GM19395 (cell line): ENCODE measurements around the gene PID1.

Experiments
- ATAC-seq: cut with Tn5 transposase; IDR thresholded peaks from one replicate; pipeline ENCODE4 v1.9.1; 2021; ENCODE audit warnings: mild to moderate bottlenecking, moderate library complexity; ENCODE audit not compliant: unreplicated experiment

The PID1 gene, protein sequence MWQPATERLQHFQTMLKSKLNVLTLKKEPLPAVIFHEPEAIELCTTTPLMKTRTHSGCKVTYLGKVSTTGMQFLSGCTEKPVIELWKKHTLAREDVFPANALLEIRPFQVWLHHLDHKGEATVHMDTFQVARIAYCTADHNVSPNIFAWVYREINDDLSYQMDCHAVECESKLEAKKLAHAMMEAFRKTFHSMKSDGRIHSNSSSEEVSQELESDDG

DNA sequence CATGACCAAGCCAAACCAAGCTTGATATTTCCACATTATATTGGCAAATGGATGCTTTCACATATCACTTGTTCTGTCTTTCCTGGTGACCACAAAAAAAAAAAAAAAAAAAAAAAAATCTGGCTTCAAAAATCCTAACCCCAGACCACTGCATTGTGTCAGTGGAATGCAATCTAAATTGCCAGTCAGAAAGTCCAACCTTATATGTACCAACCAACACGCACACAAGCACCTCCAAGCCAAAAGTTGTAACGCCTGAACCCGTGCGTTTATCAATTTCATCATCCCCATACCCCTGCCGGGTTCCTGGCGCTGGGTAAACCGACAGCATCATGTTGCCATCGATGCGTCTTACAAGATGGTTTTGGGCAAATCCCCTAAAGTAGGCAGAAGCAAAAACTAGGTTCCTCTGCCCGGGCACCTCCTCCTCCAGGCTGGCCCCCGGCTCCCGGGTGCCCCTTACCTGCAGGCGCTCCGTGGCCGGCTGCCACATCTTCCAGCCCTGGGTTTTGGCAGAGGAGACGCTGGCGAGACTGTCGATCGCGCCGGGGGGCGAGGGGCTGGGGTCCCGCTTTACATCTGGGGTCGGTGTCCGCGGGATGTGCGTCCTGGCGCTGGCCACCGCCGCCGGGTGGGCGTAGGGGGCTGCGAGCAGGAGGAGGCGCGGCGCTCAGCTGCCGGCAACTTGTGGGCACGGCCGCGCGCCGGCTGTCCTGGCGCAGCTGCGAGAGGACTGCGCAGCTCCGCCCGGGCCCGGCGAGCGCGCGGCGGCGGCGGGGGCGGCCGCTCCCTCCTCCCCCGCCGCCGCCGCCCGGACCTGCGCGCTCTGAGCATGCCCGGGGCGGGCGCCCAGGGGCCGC, at the start of gene PID1:
Gene PID1 (minus strand): TSS at position 737 of the 860 bp plus-strand sequence. CDS start 244 bp downstream, at position 493.
- no peak for ATAC-seq

DNA sequence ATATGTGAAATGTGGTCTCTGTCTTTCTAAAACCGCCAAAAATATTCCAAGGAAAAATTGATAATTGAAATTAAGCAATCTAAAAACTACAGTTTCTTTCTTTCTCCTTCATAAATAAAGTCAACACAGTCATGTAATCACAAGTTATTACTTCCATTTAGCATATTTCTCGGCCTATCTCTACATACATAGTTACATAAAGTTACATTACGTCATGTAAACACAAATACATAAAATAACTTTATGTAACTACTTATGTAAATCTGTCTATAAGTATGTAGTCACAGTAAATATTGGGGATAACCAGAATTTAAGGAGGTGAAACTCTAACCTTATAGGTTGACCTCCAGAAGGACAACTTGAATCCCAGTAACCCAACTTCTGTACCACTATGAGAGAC, 48.5 kb upstream of the PID1 start:
- no peak for ATAC-seq

DNA sequence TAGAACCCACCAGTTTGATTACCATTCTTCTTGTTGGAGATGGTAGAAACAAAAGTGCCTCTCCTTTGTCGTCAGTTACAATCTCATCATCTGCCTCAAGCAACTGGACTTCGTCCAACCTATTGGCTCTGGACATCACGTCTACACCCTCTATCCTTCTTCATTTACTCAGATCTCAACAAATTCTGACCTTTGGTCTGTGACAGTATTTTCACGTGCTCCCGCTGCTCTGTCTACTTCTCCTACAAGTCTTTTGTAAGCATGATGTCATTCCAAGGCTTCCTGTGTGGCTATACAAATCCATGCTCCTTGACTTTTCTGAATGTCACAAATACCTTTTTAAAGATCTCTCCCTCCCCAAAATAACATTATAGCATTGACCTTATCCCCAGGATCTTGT, 43.0 kb upstream of the PID1 start:
- no peak for ATAC-seq

DNA sequence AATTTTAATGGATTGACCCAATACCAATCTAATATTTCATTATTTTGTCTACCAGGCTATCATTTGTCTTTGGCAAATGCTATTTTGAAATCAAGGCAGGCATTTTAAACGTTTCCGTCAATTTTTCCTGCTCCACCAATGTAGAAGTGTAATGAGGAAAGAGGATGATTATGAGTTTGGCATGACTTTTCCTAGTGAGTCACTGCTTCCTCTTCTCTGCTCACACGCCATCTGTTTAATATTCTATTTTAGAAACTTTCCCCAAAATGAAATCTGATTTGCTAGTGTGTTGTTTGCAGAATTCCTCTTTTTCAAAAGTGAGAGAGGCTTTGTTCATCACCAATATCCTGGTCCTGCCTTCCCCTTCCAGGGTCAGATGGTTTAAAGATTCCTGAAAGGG, 42.5 kb upstream of the PID1 start:
- no peak for ATAC-seq

DNA sequence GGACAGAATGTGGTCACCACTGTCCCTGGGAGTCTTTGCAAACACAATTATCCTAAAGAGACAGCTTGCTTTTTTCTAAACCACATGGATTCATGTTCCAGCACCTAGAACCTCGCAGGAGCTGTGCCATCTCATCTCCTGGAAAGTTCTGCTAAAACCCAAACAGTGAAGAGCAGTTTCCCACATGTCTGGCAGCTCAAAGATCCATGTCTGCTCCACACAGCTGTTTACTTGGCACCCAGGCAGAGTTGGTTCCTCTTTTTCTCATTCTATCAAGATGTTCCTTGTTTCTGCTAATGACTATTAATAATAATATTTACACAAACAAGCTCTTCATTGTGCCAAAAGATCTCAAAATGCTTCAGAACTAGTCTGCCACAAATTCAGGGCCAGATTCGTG, 30.1 kb upstream of the PID1 start:
- no peak for ATAC-seq

DNA sequence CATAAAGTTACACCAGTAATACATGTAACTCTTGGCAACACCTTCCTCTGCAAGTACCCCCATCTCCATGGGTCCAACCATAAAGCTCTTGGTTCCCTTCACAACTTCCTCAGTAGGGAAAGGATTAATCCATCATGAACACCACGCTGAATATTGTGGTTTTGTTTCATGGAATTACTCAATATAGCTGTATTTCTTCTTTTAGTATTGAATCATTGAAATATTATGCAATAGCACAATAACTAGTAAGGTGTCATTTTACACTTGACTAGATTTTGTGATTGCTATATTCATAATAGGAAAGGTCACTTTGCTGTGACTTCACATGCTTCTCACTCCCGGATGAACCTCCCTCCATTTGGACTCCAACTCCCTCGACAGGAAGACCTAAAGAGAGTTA, 29.7 kb upstream of the PID1 start:
- ATAC-seq, result no peak

DNA sequence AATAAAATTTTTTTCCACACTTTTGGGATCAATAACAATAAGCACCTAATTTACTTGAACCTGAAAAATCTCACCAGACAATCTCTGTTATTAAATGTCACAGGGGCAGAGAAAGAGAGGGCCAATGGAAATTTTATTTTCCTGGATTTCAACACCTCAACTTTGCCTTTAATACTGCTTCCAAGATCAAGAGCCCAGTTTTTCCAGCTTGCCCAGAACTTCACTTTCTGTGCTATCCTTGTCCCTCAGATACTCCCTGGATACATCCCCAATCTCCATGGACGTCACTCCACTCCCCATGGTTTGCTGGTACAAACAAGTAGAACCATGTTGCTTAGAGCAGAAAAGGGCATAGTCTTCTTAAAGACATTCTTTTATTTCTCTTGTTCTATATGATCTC, 29.3 kb upstream of the PID1 start:
- ATAC-seq, result no peak

DNA sequence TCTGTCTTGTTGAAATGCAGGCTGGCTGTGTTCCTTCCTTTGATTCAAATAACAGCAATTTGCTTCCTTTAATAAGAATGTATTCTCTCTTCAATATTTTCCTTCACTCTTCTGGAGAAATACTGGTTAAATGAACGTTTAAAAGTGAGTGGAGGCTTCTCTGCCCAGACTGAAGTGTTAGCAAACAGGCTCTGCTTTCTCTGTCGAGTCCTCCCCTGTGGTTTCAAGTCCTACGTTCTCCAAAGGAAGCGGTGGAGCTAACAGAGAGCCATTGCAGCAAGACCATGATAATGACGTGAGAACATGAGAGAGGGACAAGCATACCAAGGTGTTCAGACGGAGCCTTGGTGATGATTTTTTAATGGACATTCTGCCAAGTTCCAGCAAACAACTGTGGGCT, 26.2 kb upstream of the PID1 start:
- ATAC-seq, result no peak

DNA sequence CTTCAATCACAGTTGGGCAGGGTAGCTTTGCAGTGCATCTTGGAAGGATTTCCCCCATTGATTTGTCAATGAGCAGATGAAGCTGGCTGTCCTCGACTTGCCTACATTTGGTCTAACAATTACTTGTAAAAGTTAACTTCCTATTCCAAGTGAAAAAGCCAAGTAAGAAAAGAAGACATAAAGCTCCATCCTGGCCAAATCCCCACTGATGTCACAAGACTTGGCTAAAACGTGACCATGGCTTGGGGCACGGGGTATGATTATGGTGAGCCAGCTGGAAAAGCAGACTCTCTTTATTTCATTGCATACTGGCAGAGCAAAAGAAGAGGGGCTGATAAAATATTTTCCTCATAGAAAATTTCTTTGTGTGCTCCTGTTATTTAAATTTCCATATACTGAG, 25.4 kb upstream of the PID1 start:
- no peak for ATAC-seq

DNA sequence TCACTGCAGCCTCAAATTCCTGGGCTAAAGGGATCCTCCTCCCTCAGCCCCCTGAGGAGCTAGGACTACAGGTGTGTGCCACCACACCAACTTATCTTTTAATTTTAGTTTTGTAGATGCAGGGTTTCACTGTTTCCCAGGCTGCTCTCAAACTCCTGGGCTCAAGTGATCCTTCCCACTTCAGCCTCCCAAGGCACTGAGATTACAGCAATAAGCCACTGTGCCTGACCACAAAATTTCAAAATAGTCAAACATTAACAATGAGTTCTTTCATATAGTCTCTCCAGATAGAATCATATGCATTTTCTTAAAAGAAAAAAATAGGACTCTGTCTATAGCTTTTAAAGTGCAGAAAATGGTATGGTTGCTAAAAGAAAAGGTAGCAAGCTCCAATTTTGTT, 24.9 kb upstream of the PID1 start:
- no peak for ATAC-seq

DNA sequence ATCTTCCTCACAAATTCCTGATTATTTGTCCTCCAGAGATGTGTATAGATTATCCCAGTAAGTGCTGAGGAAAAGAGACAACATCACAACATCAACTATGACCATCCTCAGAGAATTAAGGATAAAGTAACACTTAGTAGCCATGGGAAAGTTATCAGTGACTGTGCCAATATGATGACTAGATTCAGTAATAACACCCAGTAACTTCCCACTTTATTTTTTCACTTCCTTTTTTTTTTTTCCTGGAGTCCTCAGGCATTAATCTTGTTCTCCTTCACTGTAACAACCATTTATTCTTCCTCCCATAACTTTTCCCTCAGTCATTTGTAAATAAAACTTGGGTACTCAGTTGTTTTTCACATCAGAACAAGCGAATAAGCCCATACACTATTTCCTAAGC, 16.7 kb upstream of the PID1 start:
- no peak for ATAC-seq

DNA sequence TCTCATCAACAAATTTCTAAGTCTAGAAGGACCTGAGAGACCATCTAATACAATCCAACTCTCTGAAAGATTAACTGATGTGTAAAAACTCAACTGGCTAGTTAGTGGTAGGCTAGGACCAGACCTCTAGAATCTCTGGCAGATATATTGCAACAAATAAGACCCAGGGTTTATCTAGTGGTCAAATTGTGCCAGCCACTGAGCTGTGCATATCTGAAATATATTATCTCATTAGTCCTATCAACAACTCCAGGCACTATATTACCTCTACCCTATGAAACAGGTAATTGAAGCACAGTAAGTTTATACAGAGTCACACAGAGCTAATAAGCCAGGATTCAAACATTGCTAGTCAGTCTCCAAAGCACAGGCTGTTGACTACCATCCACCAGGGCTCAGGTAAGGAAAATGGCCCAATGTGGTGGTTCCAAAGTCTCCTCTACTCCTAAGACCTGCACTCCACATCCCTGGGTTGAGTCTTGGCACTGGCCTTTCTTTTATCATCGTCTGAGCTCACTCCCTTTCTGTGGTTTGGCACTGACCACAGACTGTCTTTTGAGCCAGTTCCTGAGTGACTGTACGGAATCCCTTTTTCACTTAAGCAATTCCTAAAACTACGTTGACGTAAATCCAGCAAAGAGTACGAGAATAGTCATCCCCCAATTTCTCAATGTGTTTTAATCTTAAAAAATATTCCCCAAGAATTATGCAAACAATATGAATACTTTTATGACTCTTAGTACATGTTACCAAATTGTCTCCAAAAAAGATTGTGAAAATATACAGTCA, 11.9 kb upstream of the PID1 start:
- no peak for ATAC-seq

DNA sequence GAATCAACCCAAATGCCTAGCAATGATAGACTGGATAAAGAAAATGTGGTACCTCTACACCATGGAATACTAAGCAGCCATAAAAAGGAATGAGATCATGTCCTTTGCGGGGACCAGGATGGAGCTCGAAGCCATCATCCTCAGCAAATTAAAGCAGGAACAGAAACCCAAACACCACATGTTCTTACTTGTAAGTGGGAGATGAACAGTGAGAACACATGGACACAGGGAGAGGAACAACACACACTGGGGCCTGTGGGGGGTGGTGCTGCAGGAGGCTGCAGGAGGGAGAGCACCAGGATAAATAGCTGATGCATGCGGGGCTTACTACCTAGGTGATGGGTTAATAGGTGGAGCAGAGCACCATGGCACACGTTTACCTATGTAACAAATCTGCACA, 8.4 kb upstream of the PID1 start:
- ATAC-seq, result no peak

DNA sequence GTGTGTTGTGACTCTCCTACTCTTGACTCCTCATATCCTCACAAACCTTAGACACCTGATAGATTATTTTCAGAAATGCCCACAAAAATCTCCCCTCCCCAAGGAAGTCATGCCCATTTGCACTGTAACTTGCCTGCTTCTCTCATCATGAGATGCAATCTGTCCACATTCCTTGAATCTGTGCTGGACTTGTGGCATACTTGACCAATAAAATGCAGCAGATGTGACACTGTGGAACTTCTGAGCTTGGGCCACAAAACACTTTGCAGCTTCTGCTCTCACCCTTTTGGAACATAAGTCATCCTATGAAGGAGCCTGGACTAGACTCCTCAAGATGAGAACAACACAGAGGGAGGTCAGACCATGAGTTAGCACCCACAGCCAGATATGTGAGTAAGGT, 4.4 kb upstream of the PID1 start:
- no peak for ATAC-seq

DNA sequence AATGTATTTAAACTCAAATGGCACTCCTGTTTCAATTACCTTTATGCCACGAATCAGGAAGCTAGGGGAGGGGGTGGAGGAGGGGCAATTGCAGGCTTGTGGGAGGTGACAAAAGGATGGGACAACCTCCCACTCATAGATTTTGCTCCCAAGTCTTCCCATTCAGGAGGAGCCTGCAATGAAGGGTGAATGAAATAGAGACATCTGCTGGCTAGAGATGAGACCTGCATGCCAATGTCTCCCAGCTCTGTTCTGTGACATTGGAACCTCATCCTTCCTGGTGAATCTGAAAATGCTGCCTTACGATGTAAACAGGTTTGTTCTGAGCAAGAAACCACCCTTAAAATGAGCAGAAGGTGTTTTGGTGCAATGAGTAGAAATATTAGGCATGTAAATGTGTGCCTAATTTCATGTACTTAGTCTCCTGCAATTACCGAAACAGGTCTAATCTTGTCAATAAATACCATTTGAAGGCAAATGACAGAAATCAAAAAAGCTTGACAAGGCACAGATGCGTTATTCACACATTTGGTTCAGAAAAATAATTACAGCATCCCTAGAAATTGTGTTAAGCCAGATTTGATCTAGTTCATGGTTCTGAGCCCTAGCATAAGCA, 2.7 kb upstream of the PID1 start:
- ATAC-seq, result peak; percentile 79

DNA sequence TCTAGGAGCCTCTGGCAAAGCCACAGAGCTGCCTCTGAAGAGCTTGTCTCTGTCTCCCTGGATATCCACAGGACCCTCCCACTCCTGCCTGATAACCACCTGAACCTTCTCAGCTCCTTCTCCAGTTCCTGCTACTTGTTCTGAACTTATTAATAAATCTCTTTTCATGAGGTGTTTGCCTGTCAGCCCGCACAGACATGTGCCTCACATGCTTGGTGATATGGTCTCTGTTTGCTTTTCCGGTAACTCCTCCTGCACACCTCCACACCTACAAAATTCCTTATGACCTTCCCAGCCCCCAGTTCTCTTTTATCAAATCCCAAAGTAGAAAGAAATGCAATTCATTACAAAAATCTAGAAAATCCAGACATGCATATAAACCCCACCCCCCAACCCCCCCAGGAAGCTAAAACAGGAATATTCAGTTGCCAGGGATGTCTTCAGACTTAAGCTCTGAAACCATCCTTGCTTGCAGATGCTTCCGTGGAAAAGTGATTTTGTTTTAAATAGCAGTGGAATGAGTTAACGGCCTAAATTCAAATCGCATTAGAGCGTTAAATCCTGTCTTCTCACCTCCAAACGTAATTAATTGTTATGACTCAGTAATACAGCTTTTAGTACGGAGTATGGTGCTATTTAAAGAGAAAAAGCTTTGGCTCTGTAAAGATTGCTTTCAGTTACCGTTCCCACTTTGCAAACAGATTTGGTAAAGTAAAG, 2.1 kb upstream of the PID1 start:
- ATAC-seq, result peak; percentile 24

DNA sequence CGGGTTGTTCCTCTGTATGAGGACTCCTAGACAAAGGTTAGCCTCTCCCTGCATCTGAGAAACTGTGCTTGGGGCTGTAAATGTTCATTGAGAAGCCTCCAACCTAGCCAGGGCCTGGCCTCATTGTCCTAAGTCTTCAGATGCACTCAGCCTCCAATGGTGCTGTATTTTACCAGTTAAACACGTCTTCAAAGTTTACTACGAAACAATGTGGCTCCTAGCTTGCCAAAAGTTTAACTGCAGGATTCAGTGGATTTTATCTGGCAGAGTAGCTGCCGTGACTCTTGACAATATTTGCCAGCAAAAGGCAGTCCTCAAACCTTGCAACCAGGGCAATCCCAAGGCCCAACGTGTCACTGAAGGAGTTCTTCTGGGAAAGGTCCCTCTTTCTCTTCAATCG, 1.1 kb downstream of the PID1 start:
- no peak for ATAC-seq

DNA sequence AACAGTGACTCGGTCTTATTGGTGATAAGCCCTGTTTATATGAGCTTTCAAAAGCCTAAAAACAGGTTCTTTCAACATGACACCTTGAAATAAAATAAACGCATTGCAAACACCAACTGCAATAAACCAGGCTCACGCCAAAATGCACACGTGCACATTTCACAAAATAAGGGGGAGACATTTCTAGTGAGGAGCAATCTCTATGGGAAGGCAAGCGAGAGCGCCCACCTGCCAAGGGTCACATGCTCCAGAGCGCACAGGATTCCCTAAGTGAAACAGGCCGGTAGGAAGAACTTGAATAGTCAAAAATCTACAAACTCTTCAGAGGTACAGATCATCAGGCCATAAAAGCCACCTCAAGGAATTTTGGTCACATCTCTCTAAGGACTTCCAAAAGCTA, 1.9 kb downstream of the PID1 start:
- no peak for ATAC-seq

DNA sequence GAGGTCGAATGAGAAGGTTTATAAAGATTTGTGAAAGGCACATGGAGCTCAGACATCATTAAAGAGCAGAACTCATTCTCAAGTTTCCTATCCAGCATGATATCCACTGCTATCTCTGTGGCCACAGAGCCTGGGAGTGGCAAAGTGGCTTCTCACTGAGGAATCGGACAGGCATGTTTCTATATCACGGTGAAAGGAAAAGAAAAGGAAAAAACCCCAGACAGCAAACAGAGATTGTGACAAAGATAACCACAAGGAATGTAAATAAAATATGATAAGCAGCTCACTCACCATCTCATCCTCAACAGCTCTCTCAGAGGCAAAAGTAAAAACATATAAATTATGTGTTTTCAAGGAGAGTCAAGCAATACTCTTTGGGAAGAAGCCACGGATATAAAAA, 2.5 kb downstream of the PID1 start:
- no peak for ATAC-seq

DNA sequence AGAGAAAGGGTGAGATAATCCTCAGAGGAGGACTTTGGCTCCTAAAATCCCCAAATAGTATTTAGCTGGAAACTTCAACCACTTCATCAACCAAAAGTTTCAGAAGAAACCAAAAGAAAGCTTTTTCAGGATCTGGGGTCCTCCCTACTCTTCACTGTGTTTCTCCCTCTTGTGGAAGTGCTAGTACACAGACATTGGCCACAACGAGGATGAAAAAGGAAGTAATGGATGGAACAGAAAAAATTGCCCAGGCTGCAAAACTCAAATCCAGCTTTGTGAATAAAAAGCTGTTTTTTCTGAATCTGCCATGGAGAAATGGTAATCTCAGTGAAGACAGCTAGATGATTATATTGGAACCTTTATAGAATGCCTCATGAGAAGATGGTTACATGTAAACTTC, 4.0 kb downstream of the PID1 start:
- no peak for ATAC-seq

DNA sequence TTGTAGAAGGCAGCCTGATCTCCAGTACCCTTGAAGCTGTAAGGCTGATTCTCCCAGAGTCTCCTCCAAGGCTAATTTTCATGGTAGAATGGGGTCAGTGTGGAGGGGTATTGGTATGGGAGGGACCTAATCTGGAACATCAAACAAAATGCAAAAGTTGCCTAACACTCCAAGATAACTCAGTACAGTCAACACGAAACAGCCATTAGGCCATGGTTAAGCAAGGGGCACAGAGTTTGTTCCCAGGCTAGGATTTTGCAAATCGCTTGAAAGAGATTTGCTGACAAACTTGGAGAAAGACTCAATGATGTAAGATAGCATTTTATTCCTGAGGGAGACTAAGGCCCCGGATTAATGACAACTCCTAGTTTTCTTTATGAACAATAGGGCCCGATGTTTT, 5.4 kb downstream of the PID1 start:
- ATAC-seq, result no peak
